Stimulated activated CD4-positive, alpha-beta T cell treated with anti-CD3 and anti-CD28 coated beads, TNF-alpha, amount 100 ng/mL, for 1 hour (primary cell): ENCODE results near the gene LCN6.
"Not testable (repeated sequence)": the region's sequence is repeated elsewhere in the genome, so short reads cannot be mapped to it uniquely, and the experiment has no call there.

Experiments used
- DNase-seq, 3 donors: peaks; one replicate each; pipeline ENCODE4 v3.0.0-alpha.2; 2020; ENCODE audit warnings: low read depth in 3 of 3, low spot score in 1 of 3

LCN6 gene

GRCh38 chr9:136760424-136760823, 12.1 kb upstream of the LCN6 start:
- no peak for DNase-seq

GRCh38 chr9:136759436-136760325, 11.4 kb upstream of the LCN6 start:
- DNase-seq: no peak

- DNase-seq: no peak
These were observed 10.7 kb upstream of the LCN6 start for GRCh38 chr9:136759001-136759400.

- DNase-seq: no peak
These were observed 9.4 kb upstream of the LCN6 start for GRCh38 chr9:136757751-136758140.

GRCh38 chr9:136757328-136757727, 9.0 kb upstream of the LCN6 start:
- no peak for DNase-seq

GRCh38 chr9:136756836-136757235, 8.5 kb upstream of the LCN6 start:
- DNase-seq: no peak

GRCh38 chr9:136756134-136756438, 7.8 kb upstream of the LCN6 start:
- DNase-seq: no peak

- DNase-seq: not testable (repeated sequence)
These were observed 7.2 kb upstream of the LCN6 start for GRCh38 chr9:136755302-136756133.

GRCh38 chr9:136754626-136755301, 6.4 kb upstream of the LCN6 start:
- DNase-seq: no peak

GRCh38 chr9:136754059-136754572, 5.8 kb upstream of the LCN6 start:
- no peak for DNase-seq

GRCh38 chr9:136753371-136754058, 5.2 kb upstream of the LCN6 start:
- no peak for DNase-seq

GRCh38 chr9:136751814-136752213, 3.5 kb upstream of the LCN6 start:
- DNase-seq: no peak

- no peak for DNase-seq
These were observed 2.9 kb upstream of the LCN6 start for GRCh38 chr9:136751244-136751643.

GRCh38 chr9:136750526-136750925, 2.2 kb upstream of the LCN6 start:
- DNase-seq: no peak

- DNase-seq: no peak
These were observed 614 bp upstream of the LCN6 start for GRCh38 chr9:136748666-136749611.

GRCh38 chr9:136747161-136748060, 914 bp downstream of the LCN6 start:
- DNase-seq: no peak

- DNase-seq: no peak
These were observed 1.7 kb downstream of the LCN6 start for GRCh38 chr9:136746621-136747020.

- no peak for DNase-seq
These were observed 2.2 kb downstream of the LCN6 start for GRCh38 chr9:136746155-136746490.
